Mucosa of stomach (tissue), 1 donor: ENCODE measurements around the gene NGDN.

ENCODE experiments used
- H3K27me3 ChIP-seq: one replicate; pipeline ENCODE4 v1.7.0; 2013; ENCODE audit warnings: mild to moderate bottlenecking, low read length; ENCODE audit not compliant: control insufficient read depth, insufficient read depth
- H3K36me3 ChIP-seq: one replicate; pipeline ENCODE4 v1.7.0; 2013; ENCODE audit warnings: low read length; ENCODE audit not compliant: control insufficient read depth, insufficient read depth
- H3K4me1 ChIP-seq: one replicate; pipeline ENCODE4 v1.7.0; 2013; ENCODE audit warnings: mild to moderate bottlenecking, low read length; ENCODE audit not compliant: control insufficient read depth, insufficient read depth
- H3K4me3 ChIP-seq: one replicate; pipeline ENCODE4 v1.7.0; 2013; ENCODE audit warnings: low read length
- H3K9ac ChIP-seq: one replicate; pipeline ENCODE4 v1.7.0; 2013; ENCODE audit warnings: mild to moderate bottlenecking, low read length, moderate library complexity
- H3K9me3 ChIP-seq: one replicate; pipeline ENCODE4 v1.7.0; 2013; ENCODE audit warnings: mild to moderate bottlenecking, low read length, moderate library complexity; ENCODE audit not compliant: control insufficient read depth
- donor health status: Pancreatic carcinoma.

Gene NGDN

DNA sequence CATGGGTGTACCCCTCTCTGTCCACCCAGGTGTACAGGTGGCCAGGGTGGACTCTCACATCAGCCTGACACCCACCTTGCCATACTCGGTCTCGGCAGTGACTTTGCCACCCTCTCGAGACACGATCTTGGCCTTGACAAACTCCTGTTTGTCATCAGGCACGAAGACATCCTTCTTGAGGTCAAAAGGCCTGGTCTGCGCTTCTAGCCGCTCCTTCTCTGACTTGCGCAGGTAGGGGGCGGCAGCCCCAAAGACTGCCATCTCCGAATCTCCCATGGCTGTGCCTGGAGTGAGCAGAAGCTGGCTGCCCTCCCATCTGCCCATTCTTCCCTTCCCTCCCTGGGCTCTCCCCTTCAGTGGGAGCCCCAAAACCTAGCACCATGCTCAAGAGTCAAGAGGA, 36.0 kb upstream of the NGDN start:
- H3K36me3 ChIP-seq = no peaks in the 10 kb centered on the region
- no peaks in the 10 kb centered on the region for H3K27me3 ChIP-seq
- no peak overlapping the region for H3K9ac ChIP-seq
- no peaks in the 10 kb centered on the region for H3K9me3 ChIP-seq
- no peaks in the 10 kb centered on the region for H3K4me1 ChIP-seq
- H3K4me3 ChIP-seq = no peak overlapping the region

- no peaks in the 10 kb centered on the region for H3K4me1 ChIP-seq
- H3K4me3 ChIP-seq = no peak overlapping the region
- no peak overlapping the region for H3K9ac ChIP-seq
- H3K27me3 ChIP-seq = no peaks in the 10 kb centered on the region
- no peaks in the 10 kb centered on the region for H3K9me3 ChIP-seq
- no peaks in the 10 kb centered on the region for H3K36me3 ChIP-seq
These were observed 34.8 kb upstream of the NGDN start for GRCh38 chr14:23434488-23435222.

DNA sequence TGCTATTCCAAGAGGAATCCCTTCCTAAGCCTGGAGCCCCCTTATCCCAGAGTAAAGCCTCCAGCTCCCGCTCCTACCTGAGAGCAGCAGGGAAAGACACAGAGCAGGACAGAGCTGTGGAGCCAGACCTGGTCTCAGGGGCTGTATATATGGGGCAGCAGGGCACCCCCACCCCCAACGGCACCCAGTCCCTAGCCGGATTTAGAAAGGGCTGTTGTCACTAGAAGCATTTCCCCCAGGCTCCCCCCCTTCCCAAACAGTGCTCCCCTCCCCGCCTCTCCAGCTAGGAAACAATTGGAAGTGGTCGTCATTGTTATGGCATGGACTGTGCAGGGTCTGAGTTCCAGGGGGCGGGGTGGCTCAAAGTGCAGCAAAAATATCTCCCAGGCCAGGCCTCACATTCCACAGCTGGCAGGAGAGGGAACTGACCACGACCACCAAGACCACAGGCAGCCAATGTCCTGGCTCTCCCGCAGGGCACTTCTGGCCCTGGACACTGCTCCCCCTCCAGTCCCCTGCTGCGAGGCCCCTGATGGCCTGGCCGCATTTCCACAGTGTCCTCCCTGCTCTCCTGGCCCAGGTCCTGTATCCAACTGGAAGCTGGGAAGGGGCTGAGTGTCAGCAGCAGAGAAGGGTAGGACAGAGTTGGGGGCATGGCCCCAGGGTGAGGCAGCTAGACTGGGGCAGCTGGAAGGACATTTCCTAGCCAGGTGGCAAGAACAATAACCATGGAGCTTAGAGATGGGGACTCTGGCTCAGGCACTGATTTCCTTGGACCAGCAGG, 33.8 kb upstream of the NGDN start, which contains the start of gene MYH7:
Gene MYH7, minus strand, starts transcription at position 118 of the 784 bp plus-strand sequence. CDS start 1,928 bp downstream, outside the sequence.
- H3K4me1 ChIP-seq = no peaks in the 10 kb centered on the region
- no peaks in the 10 kb centered on the region for H3K36me3 ChIP-seq
- no peak within 1 kb of the TSS for H3K4me3 ChIP-seq
- no peaks in the 10 kb centered on the region for H3K9me3 ChIP-seq
- no peaks in the 10 kb centered on the region for H3K27me3 ChIP-seq
- no peak within 1 kb of the TSS for H3K9ac ChIP-seq

DNA sequence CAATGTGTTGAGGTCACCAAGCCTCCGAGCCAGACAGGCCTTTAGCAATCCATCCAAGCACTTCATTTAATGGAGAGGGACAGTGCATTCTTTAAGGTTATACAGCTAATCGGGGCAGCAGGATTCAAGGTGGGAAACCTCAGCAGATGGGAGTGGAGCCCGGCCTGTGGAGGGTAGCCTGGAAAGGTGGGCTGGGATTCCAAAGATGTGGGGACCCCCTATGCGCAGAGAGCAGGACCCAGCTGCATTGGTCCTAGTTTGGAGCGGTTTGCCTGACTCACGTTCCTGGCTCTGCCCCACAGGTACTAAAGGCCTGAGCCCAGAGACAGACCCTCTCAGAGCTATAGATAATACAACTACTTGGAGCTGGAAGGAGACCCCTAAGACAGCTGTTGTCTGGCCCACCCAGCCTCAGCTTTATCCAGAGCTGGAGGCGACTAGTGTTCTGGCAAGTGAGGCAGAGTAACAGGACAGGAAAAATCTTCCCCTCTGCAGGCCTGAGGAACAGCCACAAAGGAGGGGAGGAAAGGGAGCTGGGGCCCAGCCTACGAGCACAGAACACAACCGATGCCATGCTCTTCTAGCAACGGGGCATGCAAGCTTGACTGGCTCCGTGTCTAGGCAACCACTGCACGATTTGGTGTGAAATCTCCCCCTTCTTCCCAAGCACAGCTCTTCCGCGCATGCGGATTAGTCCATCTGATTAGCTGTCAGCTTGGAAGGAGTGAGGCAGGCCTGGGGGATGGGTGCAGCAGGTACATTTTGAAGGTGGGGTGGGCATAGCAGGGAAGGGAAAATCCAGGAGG, 33.0 kb upstream of the NGDN start:
- H3K36me3 ChIP-seq = no peaks in the 10 kb centered on the region
- no peak overlapping the region for H3K4me3 ChIP-seq
- no peaks in the 10 kb centered on the region for H3K4me1 ChIP-seq
- no peak overlapping the region for H3K9ac ChIP-seq
- H3K9me3 ChIP-seq = no peaks in the 10 kb centered on the region
- H3K27me3 ChIP-seq = no peaks in the 10 kb centered on the region

DNA sequence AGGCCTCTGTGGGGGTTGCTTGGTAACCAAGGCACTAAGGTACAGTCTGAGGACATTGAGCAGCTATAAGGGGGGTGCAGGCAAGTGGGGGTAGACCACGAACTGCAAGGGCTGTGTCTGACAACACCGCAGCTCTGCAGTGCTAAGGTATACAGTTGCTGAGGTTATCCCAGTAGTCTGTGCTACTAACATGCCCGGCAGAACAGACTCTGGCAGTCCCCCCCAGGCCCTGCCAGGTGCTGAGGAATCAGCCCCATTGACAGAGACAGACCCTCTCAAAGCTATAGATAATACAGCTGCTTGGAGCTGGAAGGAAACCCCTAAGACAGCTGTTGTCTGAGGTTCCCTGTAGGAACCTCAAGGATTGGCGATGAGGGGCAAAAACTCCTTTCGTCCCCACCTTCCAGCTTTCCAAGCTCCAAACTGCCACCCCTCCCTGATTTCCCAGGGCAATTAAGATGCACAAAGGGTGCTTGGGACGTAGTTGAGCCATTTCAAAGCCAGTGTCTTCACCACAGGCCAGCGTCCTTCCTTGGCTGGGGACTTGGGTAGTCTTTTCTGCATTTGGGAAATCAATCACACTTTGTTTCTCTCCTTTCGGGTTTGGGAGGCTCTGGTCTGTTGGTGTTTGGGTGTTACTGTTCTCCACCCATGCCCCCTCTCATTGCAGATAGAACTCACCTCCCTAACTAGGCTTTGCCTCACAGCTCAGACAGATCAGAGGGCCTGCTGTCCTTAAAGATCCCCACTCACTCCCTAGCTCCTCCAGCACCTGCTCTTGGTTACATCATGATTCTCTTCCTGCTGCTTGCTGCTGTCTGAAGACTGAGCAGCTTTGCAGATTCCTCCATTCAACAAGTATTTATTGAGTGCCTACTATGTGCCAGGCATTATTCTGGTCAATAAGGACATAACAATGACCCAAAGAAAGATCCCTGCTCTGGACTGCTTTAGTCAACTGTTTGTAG, 32.1 kb upstream of the NGDN start:
- Histone ChIP-seq H3K9me3 (no peaks in the 10 kb centered on the region), H3K9ac (no peak overlapping the region), H3K27me3 (no peaks in the 10 kb centered on the region), H3K4me1 (no peaks in the 10 kb centered on the region), H3K36me3 (no peaks in the 10 kb centered on the region), H3K4me3 (no peak overlapping the region)

DNA sequence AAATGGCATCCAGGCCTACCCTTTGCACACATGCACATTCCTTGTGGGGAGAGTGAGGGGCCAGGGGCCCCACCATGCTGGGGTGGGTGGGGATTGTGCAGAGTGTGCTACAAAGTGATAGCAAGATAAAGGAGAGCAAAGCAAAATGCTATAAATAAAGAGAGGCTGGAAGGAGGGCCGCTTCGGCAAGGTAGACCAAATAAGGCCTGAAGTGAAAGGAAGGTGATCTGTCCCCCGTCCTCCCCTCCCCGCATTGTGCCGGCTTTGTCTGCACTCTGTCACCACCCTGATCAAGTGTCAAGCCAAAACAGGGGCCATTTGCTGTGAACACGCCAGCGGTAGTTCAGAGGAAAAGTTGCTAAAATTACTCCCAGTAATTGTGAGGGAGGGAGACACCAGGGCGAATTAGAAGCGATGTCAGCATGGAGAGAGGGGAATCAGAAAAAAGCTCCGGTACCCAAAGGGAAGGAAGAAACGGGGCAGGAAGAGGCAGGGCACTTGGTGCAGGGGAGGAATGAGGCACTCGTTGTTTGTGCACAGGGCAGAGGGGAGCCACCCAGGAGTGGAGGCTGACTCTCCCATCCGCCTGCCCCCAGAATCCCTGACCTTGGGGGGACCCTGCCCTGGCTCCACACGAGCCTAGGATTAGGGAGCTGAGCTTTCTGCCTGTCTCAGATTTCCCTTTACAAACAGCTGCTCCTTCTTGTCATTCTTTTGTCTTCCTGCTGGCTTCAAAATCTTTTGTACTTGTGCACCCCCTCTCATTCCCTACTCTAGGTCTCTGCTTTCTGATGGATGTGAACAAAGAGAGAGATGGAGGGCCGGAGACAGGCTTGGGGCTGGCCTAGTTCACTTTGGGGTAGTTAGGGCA, 31.2 kb upstream of the NGDN start:
- Histone ChIP-seq H3K4me3 (no peak overlapping the region), H3K36me3 (no peaks in the 10 kb centered on the region), H3K4me1 (no peaks in the 10 kb centered on the region), H3K27me3 (no peaks in the 10 kb centered on the region), H3K9me3 (no peaks in the 10 kb centered on the region), H3K9ac (no peak overlapping the region)

DNA sequence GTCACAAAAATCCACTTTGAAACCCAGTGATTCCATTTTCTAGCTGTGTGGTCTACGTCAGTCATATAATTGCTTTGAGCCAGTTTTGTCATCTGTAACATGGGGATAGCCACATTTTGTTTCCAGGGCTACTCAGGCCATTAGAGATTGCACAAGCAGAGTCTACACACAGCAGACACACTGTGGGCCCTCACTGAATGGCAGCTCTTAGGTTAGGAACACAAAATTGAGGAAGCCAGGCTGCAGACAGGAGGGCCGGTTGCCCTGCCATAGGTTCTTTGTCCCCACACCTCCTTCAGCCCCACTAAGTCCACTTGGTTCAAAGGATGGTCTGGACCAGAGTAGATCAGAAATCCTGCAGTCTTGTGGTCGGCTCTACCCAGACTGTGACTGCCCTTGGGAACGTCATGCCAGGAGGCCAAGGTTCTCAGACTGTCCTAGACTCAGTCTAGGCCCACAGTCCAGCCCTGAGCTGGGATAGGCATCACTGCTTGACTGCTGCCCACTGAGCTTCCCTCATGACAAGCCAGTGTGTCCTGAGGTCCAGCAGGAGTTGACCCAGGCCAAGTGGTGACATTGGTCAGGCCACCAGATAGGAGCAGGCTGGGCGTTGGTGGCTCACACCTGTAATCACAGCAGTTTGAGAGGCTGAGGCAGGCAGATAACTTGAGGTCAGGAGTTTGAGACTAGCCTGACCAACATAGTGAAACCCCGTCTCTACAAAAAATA, 30.2 kb upstream of the NGDN start:
- H3K9me3 ChIP-seq = no peaks in the 10 kb centered on the region
- H3K9ac ChIP-seq = no peak overlapping the region
- H3K4me3 ChIP-seq = no peak overlapping the region
- H3K27me3 ChIP-seq = no peaks in the 10 kb centered on the region
- no peaks in the 10 kb centered on the region for H3K36me3 ChIP-seq
- H3K4me1 ChIP-seq = no peaks in the 10 kb centered on the region

DNA sequence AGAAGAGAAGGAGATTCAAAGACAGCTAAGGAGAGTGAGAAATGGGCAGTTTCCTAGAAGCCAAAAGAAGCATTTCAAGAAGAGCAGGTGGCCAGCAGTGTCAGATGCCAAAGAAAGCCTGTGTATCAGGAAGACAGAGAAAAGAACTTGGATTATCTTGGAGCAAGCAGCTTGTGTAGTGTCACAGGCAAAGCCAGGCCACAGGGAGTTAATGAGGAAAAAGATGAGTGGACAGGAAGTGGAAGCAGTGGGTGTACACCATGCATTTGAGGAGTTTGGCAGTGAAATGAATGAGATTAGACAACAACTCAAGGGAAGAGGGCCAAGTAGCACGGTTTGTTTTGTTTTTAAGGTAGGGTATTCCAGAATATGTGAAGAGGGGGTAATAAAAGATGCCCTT, 28.4 kb upstream of the NGDN start:
- H3K36me3 ChIP-seq = no peaks in the 10 kb centered on the region
- H3K4me1 ChIP-seq = no peaks in the 10 kb centered on the region
- no peak overlapping the region for H3K4me3 ChIP-seq
- no peak overlapping the region for H3K9ac ChIP-seq
- H3K9me3 ChIP-seq = no peaks in the 10 kb centered on the region
- H3K27me3 ChIP-seq = no peaks in the 10 kb centered on the region

DNA sequence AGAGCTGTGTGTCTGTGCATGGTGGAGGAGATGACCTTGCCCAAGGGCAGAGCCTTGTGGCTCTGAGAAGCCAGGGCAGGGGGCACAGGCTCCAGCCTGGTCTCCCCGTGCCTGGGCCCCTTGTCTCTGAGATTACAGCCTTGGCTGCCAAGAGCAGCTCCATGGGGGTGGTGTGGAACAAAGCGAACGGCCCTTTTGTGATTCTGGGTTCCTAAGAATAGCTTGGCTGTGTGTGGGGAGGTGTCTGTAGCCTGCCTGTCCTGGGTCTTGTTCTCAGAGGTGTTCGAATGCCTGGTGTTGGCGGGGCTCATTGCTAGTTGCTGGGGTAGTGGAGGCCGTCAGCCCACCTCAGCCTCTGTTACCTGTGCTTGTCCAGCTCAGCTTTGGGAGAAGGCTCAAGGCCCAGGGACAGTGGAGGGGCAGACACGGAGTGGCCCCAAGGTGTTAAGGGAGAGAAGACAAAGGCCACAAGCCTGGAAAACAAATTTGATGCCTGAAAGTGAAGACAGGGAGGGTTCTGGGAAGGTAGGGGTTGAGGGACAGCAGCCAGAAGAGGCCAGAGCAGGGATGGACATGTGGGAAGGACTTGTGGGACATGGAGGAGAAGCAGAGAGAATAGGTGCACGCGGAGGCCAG, 26.7 kb upstream of the NGDN start:
- Histone ChIP-seq H3K4me1 (peaks cover 17% of the 10 kb centered on the region), H3K4me3 (no peak overlapping the region), H3K27me3 (no peaks in the 10 kb centered on the region), H3K9ac (no peak overlapping the region), H3K9me3 (no peaks in the 10 kb centered on the region), H3K36me3 (no peaks in the 10 kb centered on the region)

- no peak overlapping the region for H3K4me3 ChIP-seq
- H3K9ac ChIP-seq = no peak overlapping the region
- H3K36me3 ChIP-seq = no peaks in the 10 kb centered on the region
- H3K27me3 ChIP-seq = no peaks in the 10 kb centered on the region
- peaks cover 19% of the 10 kb centered on the region for H3K4me1 ChIP-seq
- no peaks in the 10 kb centered on the region for H3K9me3 ChIP-seq
These were observed 26.1 kb upstream of the NGDN start for GRCh38 chr14:23443411-23443812.
